GM19239 (cell line): ENCODE results near the gene NKD1.
A peak's percentile ranks its signal among the peaks of the same experiment; 100 is the strongest.
"Not testable (repeated sequence)": the region's sequence is repeated elsewhere in the genome, so short reads cannot be mapped to it uniquely, and the experiment has no call there.

Experiments used
- DNase-seq: peaks from one replicate; pipeline ENCODE4 v3.0.0; 2011; ENCODE audit warnings: low spot score; ENCODE audit not compliant: insufficient read length
- FAIRE-seq: peaks from 2 replicates; lab custom pipeline; 2011; peaks lifted over from hg19 to GRCh38; lab: Jason Lieb, UNC

Gene NKD1

GRCh38 chr16:50573947-50574744 lies 25.9 kb downstream of the NKD1 start:
- DNase-seq (no peak), FAIRE-seq (no peak)

- DNase-seq: no peak
- no peak for FAIRE-seq
Measured at GRCh38 chr16:50574745-50575136, 26.5 kb downstream of the NKD1 start.

GRCh38 chr16:50575743-50576142 lies 27.5 kb downstream of the NKD1 start:
- DNase-seq: no peak
- no peak for FAIRE-seq

GRCh38 chr16:50576403-50577113 lies 28.4 kb downstream of the NKD1 start:
- FAIRE-seq (no peak), DNase-seq (no peak)

- DNase-seq: no peak
- no peak for FAIRE-seq
Measured at GRCh38 chr16:50578137-50578536, 29.9 kb downstream of the NKD1 start.

GRCh38 chr16:50579373-50579772 lies 31.2 kb downstream of the NKD1 start:
- not testable (repeated sequence) for DNase-seq, FAIRE-seq

- DNase-seq: no peak
- FAIRE-seq: no peak
Measured at GRCh38 chr16:50580180-50580798, 32.1 kb downstream of the NKD1 start.

GRCh38 chr16:50581845-50582244 lies 33.6 kb downstream of the NKD1 start:
- DNase-seq: no peak
- FAIRE-seq: no peak

GRCh38 chr16:50583211-50583610 lies 35.0 kb downstream of the NKD1 start:
- FAIRE-seq (no peak), DNase-seq (no peak)

- FAIRE-seq (no peak), DNase-seq (peak; percentile 26)
Measured at GRCh38 chr16:50584033-50584722, 36.0 kb downstream of the NKD1 start.

- no peak for DNase-seq
- no peak for FAIRE-seq
Measured at GRCh38 chr16:50585331-50585776, 37.2 kb downstream of the NKD1 start.

- DNase-seq: no peak
- FAIRE-seq: no peak
Measured at GRCh38 chr16:50587543-50587942, 39.3 kb downstream of the NKD1 start.

- DNase-seq (no peak), FAIRE-seq (no peak)
Measured at GRCh38 chr16:50588276-50588675, 40.1 kb downstream of the NKD1 start.

- no peak for DNase-seq
Measured at GRCh38 chr16:50591209-50591608, 43.0 kb downstream of the NKD1 start.

GRCh38 chr16:50591800-50592771 lies 43.9 kb downstream of the NKD1 start:
- DNase-seq: no peak
- FAIRE-seq: no peak

More at GRCh38 chr16:50591209-50591608, 43.0 kb downstream of the NKD1 start:
- FAIRE-seq: no peak

- DNase-seq (no peak), FAIRE-seq (no peak)
Measured at GRCh38 chr16:50592996-50593395, 44.8 kb downstream of the NKD1 start.

GRCh38 chr16:50593410-50594150 lies 45.4 kb downstream of the NKD1 start:
- DNase-seq (no peak), FAIRE-seq (no peak)
